NCI-H345 (cell line): Measurements from ENCODE around the gene GLUD1.
"Not testable (repeated sequence)": the region's sequence is repeated elsewhere in the genome, so short reads cannot be mapped to it uniquely, and the experiment has no call there.

Experiments used
- DNase-seq: peaks from one replicate; lab custom pipeline; 2025; lab: John Stamatoyannopoulos, UW

Gene GLUD1

GRCh38 chr10:87094373-87095235, at the start of gene GLUD1, which contains the start of gene SHLD2:
Gene GLUD1, minus strand, starts transcription at chr10:87094843. Its CDS starts 74 bp downstream, at chr10:87094769.
Gene SHLD2, plus strand, starts transcription at chr10:87095206. Its CDS starts 56,149 bp downstream, at chr10:87151355.
- peak; percentile 84 for DNase-seq

DNA sequence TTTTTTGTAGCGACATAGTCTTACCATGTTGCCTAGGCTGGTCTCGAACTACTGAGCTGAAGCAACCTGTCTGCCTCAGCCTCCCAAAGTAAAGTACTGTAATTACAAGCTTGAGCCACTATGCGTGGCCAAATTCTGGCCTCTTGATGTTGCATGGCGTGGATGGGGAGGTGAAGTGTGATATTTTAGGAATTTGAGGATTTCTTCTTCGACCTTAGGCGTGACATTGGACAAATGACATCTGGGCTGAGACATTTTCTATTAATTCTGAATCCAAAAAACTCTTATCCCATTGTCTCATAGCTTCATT, 48.4 kb upstream of the GLUD1 start:
- not testable (repeated sequence) for DNase-seq

DNA sequence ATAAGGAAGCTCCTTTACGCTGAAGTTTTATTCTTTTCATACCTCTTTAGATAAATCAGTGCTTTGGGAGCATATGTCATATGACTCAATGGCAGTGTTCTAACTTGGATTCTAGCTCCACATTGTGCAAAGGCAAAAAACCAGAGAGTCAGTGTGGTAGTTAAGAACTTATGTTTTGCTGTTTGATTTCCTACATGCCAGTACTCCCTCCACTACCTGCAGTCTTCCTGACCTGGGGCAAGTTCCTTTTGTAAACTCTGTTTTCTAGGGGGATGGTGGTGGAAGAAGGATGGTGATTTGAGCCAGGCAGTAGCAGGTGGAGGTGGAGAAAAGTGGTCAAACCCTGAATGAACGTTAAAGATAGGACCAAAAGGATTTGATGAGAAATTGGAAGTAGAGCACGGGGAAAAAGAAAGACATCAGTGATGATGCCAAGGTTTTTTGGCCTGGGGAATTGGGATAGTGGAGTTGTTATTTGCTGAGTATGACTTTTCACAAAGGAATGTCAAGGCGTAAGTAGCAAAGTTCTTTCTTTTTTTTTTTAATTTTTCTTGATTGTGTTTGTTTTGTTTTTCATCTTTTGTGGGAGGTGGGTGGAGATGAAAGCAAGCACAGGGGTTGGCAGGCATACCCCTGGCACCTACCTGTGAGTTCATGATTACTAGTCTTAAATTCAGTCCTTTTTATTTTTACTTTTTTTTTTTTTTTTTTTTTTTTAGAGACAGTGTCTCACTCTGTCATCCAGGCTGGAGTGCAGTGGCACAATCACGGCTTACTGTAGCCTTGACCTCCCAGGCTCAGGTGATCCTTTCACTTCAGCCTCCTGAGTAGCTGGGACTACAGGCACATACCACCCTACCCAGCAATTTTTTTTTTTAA, 47.8 kb upstream of the GLUD1 start:
- DNase-seq: not testable (repeated sequence)

GRCh38 chr10:87137478-87137877, 42.8 kb upstream of the GLUD1 start:
- DNase-seq: not testable (repeated sequence)

DNA sequence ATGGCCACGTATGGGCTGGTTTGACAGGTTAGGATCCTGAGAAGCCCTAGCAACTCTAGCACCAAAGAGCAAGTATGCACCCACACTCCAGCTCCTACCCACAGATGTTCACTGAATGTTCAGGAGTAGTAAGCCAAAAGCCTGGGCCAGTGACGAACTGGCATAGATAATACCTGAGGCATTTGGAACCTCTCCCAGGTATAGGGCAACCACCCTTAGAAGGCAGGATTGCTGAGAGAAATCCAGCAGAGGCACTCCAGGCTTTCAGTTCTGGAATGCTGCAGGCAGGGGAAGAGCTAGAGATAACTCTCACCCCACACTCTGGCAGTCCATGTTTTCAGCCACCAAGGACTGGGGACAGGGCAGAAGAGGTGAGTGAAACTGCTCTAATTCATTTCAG, 39.8 kb upstream of the GLUD1 start:
- not testable (repeated sequence) for DNase-seq

DNA sequence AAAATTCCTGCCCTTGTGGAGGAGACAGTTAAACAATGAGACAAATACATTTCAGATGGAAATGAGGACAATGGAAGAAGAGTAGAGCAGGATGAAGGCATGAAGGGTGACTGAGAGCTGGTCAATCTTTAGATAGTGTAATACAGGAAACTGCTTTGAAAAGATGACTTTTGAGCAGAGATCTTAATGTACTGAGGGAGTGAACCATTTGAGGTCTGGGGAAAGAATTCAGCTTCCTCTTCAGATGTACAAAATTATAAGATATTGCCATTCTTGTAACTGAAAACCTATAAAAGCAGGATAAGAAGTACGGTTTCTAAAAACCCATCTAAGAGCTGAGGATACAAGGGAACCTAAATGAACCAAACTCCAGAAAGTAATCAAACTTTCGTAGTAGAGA, 39.3 kb upstream of the GLUD1 start:
- DNase-seq: not testable (repeated sequence)

GRCh38 chr10:87132176-87132575, 37.5 kb upstream of the GLUD1 start:
- DNase-seq: not testable (repeated sequence)

DNA sequence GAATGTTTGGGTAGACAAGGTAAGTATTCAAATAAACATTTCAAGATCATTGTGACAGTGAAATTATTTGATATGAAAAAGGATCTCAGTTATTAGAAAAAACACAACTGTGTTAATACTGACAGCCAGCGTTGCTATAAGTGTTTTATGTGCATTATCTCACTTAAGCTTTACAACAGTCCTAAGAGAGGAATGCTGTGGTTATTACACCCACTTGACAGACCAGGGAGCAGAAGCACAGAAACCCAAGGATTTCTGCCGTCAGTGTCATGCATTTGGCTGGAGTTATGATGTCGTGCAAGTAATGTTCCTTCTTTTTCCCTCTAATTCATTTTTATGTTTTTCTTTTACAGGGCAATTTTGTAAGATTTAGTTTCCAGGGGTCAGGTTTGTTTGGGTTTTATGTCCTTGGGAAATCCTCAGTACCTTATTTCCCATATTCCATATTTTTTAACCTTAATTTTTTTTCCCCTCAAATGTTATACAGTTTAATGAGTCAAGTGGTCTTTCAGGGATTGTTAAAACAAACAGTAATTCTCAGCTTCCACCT, 33.0 kb upstream of the GLUD1 start:
- DNase-seq: not testable (repeated sequence)

DNA sequence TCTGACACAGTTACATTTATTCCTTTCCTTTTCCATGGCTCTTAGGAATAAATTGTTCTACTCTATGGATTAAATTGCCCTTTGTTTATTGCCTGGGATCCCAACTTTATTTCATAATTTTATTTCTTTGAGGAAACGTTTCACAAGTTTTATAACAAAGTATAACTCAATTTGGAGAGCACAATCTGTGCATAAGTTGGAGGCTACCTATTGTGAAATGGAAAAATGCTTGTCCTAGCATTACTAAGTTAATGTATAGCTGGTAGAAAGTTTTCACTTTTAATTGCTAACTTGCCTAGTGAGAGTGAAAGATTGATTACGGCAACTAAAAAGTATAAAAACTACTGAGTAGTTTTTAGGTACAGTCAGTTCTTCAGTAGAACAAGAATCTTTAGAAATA, 32.4 kb upstream of the GLUD1 start:
- DNase-seq: not testable (repeated sequence)

DNA sequence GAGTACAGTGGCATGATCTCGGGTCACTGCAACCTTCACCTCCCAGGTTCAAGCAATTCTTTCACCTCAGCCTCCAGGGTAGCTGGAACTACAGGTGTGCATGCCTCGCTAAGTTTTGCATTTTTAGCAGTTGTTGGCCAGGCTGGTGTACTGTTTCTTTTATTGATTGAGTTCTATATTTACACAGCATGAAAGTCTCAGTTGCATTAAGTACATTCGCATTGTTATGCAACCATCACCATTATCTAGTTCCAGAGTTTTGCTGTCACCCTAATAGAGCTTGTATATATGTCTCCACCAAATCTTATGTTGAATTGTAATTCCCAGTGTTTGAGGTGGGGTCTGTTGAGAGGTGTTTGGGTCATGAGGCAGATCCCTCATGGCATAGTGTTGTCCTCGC, 28.7 kb upstream of the GLUD1 start:
- not testable (repeated sequence) for DNase-seq

DNA sequence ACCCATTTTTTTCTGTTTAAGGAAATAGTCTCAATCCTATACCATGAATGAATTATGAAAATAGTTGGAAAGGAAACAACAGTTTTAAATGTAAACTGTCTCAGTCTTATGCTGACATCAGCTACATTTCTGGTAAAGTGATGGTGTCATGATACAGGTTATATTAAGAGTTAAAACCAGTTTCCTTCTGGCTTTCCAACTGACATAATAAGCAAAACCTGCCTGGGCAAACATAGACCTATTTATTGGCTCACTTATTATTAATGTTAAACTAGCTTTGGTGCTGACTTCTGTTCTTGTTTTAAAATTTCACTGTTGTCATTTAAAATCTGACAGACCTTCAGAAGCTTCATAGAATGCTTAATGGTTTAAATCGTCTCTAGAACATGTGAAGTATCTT, 24.4 kb upstream of the GLUD1 start:
- DNase-seq: not testable (repeated sequence)

GRCh38 chr10:87118122-87118521, 23.5 kb upstream of the GLUD1 start:
- DNase-seq: not testable (repeated sequence)

GRCh38 chr10:87105446-87106124, 10.9 kb upstream of the GLUD1 start:
- DNase-seq: no peak

DNA sequence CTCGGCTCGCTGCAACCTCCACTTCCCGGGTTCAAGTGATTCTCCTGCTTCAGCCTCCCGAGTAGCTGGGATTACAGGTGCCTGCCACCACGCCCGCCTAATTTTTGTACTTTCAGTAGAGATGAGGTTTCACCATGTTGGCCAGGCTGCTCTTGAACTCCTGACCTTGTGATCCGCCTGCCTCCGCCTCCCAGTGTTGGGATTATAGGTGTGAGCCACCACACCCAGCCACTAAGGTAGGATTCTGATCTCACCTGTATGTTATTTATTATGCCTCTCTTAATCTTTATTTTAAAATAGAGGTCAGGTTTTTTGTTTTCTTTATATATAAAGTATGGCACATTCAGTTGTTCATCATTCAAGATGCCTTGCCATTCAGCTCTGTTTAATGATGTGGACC, 10.1 kb upstream of the GLUD1 start:
- DNase-seq: not testable (repeated sequence)

DNA sequence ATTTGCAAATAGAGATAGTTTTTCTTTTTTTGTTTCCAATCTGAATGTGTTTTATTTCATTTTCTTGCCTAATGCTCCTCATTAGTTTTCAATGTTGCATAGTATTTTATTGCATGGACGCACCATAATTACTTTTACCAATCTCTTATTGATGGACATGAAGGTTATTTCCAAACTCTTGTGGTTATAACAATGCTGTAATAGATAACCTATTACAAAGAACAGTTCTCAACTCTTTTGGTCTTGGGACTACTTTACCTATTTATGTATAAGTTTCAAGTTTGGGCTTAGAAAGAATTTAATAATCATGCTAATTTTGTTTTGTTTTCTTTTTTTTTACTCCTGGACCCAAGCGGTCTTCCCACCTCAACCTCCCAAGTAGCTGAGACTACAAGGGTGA, 7.4 kb upstream of the GLUD1 start:
- no peak for DNase-seq

GRCh38 chr10:87095236-87095945, 748 bp upstream of the GLUD1 start:
- DNase-seq: peak; percentile 37

GRCh38 chr10:87093632-87094372, 841 bp downstream of the GLUD1 start:
- no peak for DNase-seq

DNA sequence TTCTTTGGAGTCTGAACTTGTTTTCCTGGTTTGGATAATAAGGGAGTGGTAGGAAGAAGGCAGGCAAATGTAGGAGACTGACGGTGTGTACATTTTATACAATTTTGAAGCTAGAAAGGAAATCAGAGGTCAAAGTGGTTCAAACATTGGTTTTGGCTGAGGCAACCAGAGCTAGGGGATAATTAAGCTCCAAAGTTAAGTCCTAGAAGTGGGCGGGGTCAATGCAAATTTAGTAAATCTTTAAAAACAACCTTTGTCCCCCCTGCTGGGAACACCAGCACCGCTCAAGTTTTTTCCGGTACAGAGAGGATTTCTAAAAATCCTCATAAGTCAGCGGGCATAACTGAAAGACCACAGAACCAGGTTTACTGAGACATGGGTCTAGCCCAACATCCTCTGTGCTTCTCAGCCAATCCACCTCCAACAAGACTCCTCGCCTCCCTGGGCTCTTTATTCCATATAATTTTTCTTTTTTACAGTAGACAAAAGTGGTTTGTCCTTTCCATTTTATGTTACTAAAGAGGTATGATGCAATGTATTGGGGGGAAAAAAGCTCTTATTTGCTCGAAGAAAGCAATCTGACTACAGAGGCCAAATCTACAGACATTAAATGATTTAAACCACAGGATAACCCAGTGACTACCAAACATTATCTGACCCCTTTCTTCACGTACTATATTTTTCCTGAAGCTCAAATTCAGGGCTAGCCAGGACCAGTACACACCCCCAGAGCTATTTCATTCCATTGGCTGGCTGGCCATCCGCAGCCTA, 1.6 kb downstream of the GLUD1 start:
- DNase-seq: no peak

DNA sequence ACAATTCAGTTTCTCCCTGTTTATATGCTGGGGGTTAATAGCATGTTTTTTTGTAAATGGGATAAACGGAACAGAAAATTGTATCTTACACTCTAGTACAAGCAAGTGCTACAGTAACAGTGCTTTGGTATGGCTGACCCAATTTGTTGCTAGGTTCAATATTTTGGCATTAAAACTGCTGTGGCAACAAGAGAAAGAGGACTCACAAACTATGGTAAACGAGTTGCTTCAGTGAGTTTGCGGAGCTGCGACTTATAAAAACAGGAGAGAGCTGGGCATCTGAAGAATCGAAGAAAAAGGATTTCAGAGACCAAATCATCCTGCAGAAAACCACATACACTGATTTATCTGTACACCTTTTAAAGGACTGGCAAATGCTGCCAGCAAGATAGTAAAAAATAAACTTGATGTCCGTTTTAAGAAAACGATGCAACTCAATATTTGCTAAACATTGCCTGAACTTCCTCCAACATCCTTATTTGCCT, 2.2 kb downstream of the GLUD1 start:
- no peak for DNase-seq

DNA sequence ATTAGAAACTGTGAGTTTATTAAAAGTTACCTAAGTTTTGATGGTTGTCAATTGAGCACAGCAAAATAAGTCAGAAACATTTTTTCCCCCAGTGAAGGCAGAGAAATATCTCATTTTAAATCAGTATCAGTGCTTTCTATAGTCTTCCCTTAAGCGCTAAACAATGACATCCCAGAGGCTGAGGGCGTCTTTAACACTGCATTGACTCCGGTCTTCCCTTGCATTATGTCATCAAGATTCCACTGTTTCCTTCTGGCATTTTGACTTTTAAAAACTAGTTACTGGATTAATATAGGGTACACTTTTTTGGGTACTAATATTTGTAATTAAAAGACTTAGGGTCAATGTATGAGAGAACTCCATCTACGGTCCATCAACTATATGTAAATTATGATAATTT, 3.9 kb downstream of the GLUD1 start:
- DNase-seq: no peak
